ENCODE results near the gene TOP2A. TPM values are rescaled to one million over a fixed set of nuclear protein-coding genes. Genes with fewer than 3 reads are reported as not detected.

Gene TOP2A
- polyA plus RNA-seq, 1 experiment = 53.5 TPM

DNA sequence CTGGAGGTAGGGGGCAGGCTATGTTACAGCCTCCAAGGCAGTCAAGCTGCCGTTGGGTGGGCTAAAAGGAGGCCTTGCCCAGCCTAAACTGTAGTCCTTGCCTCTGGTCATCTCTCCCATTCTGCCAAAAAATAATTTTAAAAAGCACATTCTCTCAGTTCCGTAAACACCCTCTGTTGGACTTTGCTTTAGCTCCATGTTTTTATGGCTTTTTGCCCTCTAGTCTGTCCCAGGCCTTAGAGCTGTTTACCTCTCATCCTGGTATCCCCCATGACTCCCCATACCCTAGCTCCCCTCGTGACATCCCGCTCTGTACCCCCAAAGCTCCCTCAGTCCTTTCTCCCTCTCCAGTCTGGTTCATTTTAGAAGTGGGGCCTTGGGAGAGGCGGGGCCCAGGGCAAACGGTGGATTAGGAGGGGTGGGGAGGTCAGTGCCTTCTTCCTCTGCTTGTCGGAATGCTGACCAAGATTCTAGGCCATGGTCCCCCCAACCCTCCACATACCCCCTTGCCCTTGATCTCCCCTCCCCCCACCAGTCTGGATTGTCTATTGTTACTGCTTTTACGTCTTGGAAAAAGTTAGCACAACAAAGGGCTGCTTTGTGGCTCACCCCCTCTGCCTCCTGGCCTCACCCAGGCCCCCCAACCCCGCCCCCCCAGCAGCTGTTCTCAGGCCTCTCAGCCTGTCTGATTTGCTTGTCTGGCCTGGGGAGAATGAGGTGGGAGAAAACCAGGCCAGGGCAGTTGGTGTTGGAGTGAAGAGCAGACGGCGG, 71.5 kb downstream of the TOP2A start:
- Histone ChIP-seq H3K4me3 (ENCODE audit: low read depth, low read length) (peak overlapping the region; percentile 79), H3K27ac (ENCODE audit: low read depth, low read length) (no peak overlapping the region), H3K27me3 (ENCODE audit: control insufficient read depth, insufficient read depth, low read length) (no peaks in the 10 kb centered on the region), H3K9me3 (ENCODE audit: control insufficient read depth, insufficient read depth, low read length) (no peaks in the 10 kb centered on the region; the same call in 1 of the 2 replicates)
- POLR2A ChIA-PET = interaction anchor here (0.8 to 1.9 kb wide), 5 partner anchors 19 to 1342 kb away, joined by 3 to 8 read pairs (median 4); partner anchors contain the start of gene EIF1
- TF ChIP-seq, protein P1, sequence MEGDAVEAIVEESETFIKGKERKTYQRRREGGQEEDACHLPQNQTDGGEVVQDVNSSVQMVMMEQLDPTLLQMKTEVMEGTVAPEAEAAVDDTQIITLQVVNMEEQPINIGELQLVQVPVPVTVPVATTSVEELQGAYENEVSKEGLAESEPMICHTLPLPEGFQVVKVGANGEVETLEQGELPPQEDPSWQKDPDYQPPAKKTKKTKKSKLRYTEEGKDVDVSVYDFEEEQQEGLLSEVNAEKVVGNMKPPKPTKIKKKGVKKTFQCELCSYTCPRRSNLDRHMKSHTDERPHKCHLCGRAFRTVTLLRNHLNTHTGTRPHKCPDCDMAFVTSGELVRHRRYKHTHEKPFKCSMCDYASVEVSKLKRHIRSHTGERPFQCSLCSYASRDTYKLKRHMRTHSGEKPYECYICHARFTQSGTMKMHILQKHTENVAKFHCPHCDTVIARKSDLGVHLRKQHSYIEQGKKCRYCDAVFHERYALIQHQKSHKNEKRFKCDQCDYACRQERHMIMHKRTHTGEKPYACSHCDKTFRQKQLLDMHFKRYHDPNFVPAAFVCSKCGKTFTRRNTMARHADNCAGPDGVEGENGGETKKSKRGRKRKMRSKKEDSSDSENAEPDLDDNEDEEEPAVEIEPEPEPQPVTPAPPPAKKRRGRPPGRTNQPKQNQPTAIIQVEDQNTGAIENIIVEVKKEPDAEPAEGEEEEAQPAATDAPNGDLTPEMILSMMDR (IDR thresholded peaks at IDR 0.05; ENCODE audit: low read depth, low read length) = no peak
- DNase-seq (ENCODE audit: low read depth, low spot score) = no peak
- CTCF ChIA-PET = interaction anchor here (0.5 to 1.9 kb wide), 6 partner anchors 8 to 233 kb away, joined by 3 to 9 read pairs (median 4); no protein-coding TSS in a partner anchor

DNA sequence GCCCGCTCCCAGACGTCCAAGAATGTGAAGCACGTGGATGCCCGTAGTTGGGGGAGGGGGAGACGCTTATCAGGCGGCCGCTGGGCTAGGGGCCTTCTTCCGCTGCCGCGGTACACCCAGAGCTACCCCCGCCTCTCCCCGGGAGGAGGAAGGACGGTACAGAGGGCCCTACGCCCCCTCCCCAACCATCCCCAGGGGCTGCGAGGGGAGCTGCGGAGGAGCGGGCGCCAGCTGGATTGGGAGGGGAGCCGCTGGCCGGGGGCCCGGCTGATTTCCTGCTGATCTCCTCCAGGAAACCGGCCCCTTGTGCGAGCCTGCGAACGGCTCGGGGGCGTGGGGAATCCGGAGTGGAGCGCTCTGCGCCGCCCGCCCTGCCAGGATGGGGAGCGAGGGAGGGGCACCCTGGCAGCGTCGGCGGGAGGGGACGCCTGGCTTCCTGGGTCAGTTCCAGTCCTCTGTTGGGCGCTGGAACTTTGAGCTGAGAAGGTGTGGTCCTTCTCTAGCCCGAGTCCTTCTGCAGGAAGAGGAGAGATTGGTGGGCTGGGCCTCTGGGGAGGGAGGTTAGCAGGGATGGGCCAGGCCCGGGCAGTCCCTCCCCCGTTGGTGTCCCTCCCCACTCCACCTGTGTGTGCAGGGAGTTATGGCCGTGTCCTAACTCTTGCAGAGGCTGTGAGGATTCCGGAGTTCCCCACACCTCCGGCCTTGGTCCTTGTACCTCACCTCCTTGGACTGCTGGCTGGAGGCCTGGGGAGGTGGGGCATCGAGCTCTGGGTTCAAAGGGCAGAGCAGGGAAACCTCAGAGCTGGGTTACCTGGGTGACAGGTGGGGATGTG, 72.3 kb downstream of the TOP2A start:
- Histone ChIP-seq H3K9me3 (ENCODE audit: control insufficient read depth, insufficient read depth, low read length) (no peaks in the 10 kb centered on the region; the same call in 1 of the 2 replicates), H3K27me3 (ENCODE audit: control insufficient read depth, insufficient read depth, low read length) (no peaks in the 10 kb centered on the region), H3K4me3 (ENCODE audit: low read depth, low read length) (peak overlapping the region; percentile 79), H3K27ac (ENCODE audit: low read depth, low read length) (peak overlapping the region; percentile 68)
- no peak for DNase-seq (ENCODE audit: low read depth, low spot score)
- CTCF ChIA-PET = interaction anchor here (0.5 to 1.9 kb wide), 7 partner anchors 9 to 232 kb away, joined by 3 to 9 read pairs (median 5); no protein-coding TSS in a partner anchor
- POLR2A ChIA-PET = interaction anchor here (0.8 to 1.9 kb wide), 5 partner anchors 18 to 1343 kb away, joined by 3 to 8 read pairs (median 4); partner anchors contain the start of gene EIF1
- TF ChIP-seq, protein P1 (IDR thresholded peaks at IDR 0.05; ENCODE audit: low read depth, low read length) = no peak

DNA sequence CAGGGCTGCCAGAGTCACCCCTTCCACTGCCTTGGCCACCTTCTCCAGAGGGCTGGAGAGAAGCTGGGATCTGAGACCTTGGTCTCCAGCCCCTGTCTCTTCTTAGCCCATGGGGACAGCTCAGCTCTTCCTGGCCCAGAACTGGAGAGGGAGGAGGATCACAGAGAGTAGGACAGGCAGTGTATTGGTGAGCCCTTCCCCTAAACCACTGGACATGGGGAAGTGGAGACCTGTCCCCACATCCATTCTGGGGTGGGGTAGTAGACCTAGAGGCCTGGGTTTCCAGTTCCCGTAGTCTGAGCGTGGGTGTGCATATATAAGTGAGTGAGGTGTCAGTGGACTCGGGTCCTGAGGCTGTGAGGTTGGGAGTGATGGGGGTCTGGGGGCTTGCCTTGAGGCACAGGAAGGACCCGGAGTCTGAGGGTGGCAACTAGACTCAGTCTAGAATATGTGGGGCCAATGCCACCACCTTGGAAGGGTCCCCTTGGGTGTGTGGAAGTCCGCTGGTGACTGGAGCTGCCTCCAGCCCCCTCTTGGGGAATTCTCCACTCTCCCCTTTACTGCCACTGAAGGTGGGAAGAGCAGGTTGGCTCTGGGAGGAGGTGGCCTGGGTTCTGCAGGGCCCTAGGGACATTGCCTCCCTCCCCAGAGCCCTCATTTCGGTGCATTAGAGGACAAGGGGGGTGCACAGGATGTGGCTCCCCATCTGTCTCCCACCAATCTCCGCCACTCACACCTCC, 73.1 kb downstream of the TOP2A start:
- Histone ChIP-seq H3K27ac (ENCODE audit: low read depth, low read length) (peak overlapping the region; percentile 61), H3K4me3 (ENCODE audit: low read depth, low read length) (peak overlapping the region; percentile 79), H3K27me3 (ENCODE audit: control insufficient read depth, insufficient read depth, low read length) (no peaks in the 10 kb centered on the region), H3K9me3 (ENCODE audit: control insufficient read depth, insufficient read depth, low read length) (no peaks in the 10 kb centered on the region; the same call in 1 of the 2 replicates)
- DNase-seq (ENCODE audit: low read depth, low spot score) = no peak
- CTCF ChIA-PET = interaction anchor here (1.8 to 1.9 kb wide), 2 partner anchors 10 to 42 kb away, joined by 7 to 9 read pairs; no protein-coding TSS in a partner anchor
- POLR2A ChIA-PET = interaction anchor here (0.7 to 1.9 kb wide), 4 partner anchors 32 to 1344 kb away, joined by 3 to 8 read pairs (median 6); partner anchors contain the start of gene EIF1
- TF ChIP-seq, protein P1 (IDR thresholded peaks at IDR 0.05; ENCODE audit: low read depth, low read length) = no peak

DNA sequence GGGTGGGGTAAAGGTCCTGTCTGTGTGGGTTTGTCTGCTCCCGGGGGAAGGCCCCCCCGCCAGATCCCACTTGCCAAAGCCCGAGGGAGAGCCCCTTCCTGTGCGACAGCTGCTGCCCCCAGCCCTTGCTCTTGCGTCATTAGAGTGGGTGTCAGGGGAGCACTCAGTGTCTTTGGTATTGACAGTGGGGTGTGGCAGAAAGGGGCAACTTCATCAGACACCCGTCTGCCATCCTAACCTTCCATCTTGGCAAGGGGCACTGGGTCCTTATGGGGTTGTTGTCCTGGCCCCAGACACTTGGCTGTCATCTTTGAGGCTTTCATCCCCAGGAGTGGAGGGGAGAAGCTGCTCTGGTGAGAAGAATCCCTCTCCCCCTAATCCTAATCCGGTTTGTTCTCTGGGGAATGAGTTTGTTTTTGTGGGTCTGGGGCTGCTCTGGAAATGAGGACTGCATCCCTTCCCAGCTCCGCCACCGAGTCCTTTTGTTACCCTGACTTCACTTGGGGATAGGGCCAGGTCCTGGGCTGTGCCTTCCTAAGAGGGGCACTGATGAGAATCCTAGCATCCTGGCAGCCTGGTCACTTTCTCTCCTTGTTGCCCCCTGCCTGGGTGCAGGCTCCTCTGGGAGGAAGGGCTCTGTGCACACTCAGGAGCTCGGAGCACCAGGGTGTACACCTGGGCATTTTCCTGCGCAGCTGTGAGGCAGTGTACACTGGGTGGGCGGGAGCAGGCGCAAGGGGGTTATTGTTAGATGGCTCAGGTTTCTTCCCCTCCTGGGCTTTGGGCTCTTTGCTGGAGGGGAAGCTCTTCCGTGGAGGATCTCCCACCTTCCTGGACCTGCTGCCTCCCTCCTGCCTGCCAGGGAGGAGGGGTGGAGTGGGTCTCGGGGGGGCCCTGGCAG, 74.2 kb downstream of the TOP2A start:
- no peak for DNase-seq (ENCODE audit: low read depth, low spot score)
- H3K27me3 ChIP-seq (ENCODE audit: control insufficient read depth, insufficient read depth, low read length) = no peaks in the 10 kb centered on the region
- no peaks in the 10 kb centered on the region; the same call in 1 of the 2 replicates for H3K9me3 ChIP-seq (ENCODE audit: control insufficient read depth, insufficient read depth, low read length)
- POLR2A ChIA-PET = interaction anchor here (0.8 kb wide), 1 partner anchor 208 kb away, joined by 3 read pairs; no protein-coding TSS in a partner anchor
- peak overlapping the region; percentile 79 for H3K4me3 ChIP-seq (ENCODE audit: low read depth, low read length)
- TF ChIP-seq, protein P1 (IDR thresholded peaks at IDR 0.05; ENCODE audit: low read depth, low read length) = no peak
- peak overlapping the region; percentile 21 for H3K27ac ChIP-seq (ENCODE audit: low read depth, low read length)
- CTCF ChIA-PET = interaction anchor here (0.8 to 1.8 kb wide), 2 partner anchors 11 to 71 kb away, joined by 3 to 7 read pairs; no protein-coding TSS in a partner anchor
